GM12878 (cell line): ENCODE measurements around the gene PDCD2. TPM values are rescaled to one million over a fixed set of nuclear protein-coding genes. Genes with fewer than 3 reads are reported as not detected.
A peak's percentile ranks its signal among the peaks of the same experiment; 100 is the strongest.

Source experiments
- ESRRA ChIP-seq: IDR thresholded peaks from 2 replicates; pipeline ENCODE4 v1.6.1; 2012; ENCODE audit warnings: mild to moderate bottlenecking, low read length, improper control_type of control experiment
- FOXK2 ChIP-seq: fragments of 450-650 bp; IDR thresholded peaks from 2 replicates; pipeline ENCODE4 v1.6.1; 2017; ENCODE audit warnings: mild to moderate bottlenecking, moderate library complexity
- NBN ChIP-seq: fragments of 450-650 bp; IDR thresholded peaks from 2 replicates; pipeline ENCODE4 v1.6.1; 2016
- PAX5 ChIP-seq: IDR thresholded peaks from 2 replicates; pipeline ENCODE4 v1.6.1; 2011; ENCODE audit warnings: low read depth, low read length, borderline replicate concordance
- PAX8 ChIP-seq: fragments of 450-650 bp; IDR thresholded peaks from 2 replicates; pipeline ENCODE4 v1.6.1; 2017; ENCODE audit warnings: mild to moderate bottlenecking, moderate library complexity
- RAD51 ChIP-seq: fragments of 450-650 bp; IDR thresholded peaks from 2 replicates; pipeline ENCODE4 v1.6.1; 2016; ENCODE audit warnings: moderate library complexity, mild to moderate bottlenecking, inconsistent platforms
- RB1 ChIP-seq: fragments of 450-650 bp; formaldehyde crosslinking; IDR thresholded peaks from 2 replicates; pipeline ENCODE4 v1.6.1; 2017; ENCODE audit warnings: mild to moderate bottlenecking, borderline replicate concordance
- SIN3A ChIP-seq: IDR thresholded peaks from 2 replicates; pipeline ENCODE4 v1.6.1; 2012; ENCODE audit warnings: low read depth, low read length, improper control_type of control experiment
- SMARCA5 ChIP-seq: fragments of 450-650 bp; IDR thresholded peaks from 2 replicates; pipeline ENCODE4 v1.6.1; 2017; ENCODE audit warnings: mild to moderate bottlenecking
- SUPT20H ChIP-seq: IDR thresholded peaks from 2 replicates; pipeline ENCODE4 v1.6.1; 2011; ENCODE audit warnings: low read depth, mild to moderate bottlenecking, low read length, moderate library complexity, borderline replicate concordance; ENCODE audit not compliant: control insufficient read depth
- SUZ12 ChIP-seq: fragments of 200-600 bp; sonication (generic); IDR thresholded peaks from one replicate; pipeline ENCODE4 v1.6.1; 2018; ENCODE audit warnings: antibody characterized with exemption, mild to moderate bottlenecking; ENCODE audit not compliant: unreplicated experiment
- ZSCAN29 ChIP-seq: fragments of 450-650 bp; IDR thresholded peaks from 2 replicates; pipeline ENCODE4 v1.6.1; 2017; ENCODE audit warnings: mild to moderate bottlenecking, moderate library complexity
- polyA plus RNA-seq, 11 experiments: library from polyadenylated mRNA; depleted of rRNA in 4 of 11; unstranded in 6 of 11; stranded (reverse) in 5 of 11; fragments of >200 nt; fragmentation: Nextera tagmentation in 4 of 11; fragmentation: Illumina TruSeq in 1 of 11; extraction: Ambion mirVana in 4 of 11; extraction: Trizol in 1 of 11; gene quantifications; 1 replicate in 1 of 11; 2 replicates in 10 of 11; pipeline versions ENCODE4 v1.2.1 to v1.2.3, GENCODE V29; 2011 to 2016; ENCODE audit warnings: inconsistent platforms in 2 of 11, missing spikeins in 2 of 11, low read depth in 1 of 11
- total RNA-seq, 4 experiments: library from RNA; depleted of rRNA in 3 of 4; stranded (reverse); fragments of >200 nt in 3 of 4; fragmentation: Illumina TruSeq in 1 of 4; extraction: Trizol in 1 of 4; gene quantifications; 2 replicates each; pipeline versions ENCODE4 v1.2.1 to v1.2.3, GENCODE V29; 2013 to 2021
- TF ChIP-seq, protein P1 (sequence below): fragments of 450-650 bp; IDR thresholded peaks from 2 replicates; pipeline ENCODE4 v1.6.1; 2017; ENCODE audit warnings: low read depth, mild to moderate bottlenecking, moderate library complexity
- TF ChIP-seq, protein P2 (sequence below): IDR thresholded peaks from 2 replicates; pipeline ENCODE4 v1.6.1; 2011; ENCODE audit warnings: mild to moderate bottlenecking, low read depth, low read length, moderate library complexity; ENCODE audit not compliant: insufficient replicate concordance
- TF ChIP-seq, protein P3 (sequence below): IDR thresholded peaks from 2 replicates; pipeline ENCODE4 v1.6.1; 2012; ENCODE audit warnings: low read depth, low read length, improper control_type of control experiment
- TF ChIP-seq, protein P4 (sequence below): fragments of 450-650 bp; IDR thresholded peaks from 2 replicates; pipeline ENCODE4 v1.6.1; 2016; ENCODE audit warnings: mild to moderate bottlenecking, moderate library complexity, borderline replicate concordance
- TF ChIP-seq, protein P5 (sequence below): fragments of 450-650 bp; conservative IDR thresholded peaks from 2 replicates; pipeline ENCODE4 v1.6.1; 2017; ENCODE audit warnings: mild to moderate bottlenecking, moderate library complexity

Gene PDCD2
- total and polyA plus RNA-seq, 10 of the 15 experiments (the other 5 are each of a cell fraction or from before 2014, with no cell fraction given) = 27.4 to 154 (median 101) TPM

DNA sequence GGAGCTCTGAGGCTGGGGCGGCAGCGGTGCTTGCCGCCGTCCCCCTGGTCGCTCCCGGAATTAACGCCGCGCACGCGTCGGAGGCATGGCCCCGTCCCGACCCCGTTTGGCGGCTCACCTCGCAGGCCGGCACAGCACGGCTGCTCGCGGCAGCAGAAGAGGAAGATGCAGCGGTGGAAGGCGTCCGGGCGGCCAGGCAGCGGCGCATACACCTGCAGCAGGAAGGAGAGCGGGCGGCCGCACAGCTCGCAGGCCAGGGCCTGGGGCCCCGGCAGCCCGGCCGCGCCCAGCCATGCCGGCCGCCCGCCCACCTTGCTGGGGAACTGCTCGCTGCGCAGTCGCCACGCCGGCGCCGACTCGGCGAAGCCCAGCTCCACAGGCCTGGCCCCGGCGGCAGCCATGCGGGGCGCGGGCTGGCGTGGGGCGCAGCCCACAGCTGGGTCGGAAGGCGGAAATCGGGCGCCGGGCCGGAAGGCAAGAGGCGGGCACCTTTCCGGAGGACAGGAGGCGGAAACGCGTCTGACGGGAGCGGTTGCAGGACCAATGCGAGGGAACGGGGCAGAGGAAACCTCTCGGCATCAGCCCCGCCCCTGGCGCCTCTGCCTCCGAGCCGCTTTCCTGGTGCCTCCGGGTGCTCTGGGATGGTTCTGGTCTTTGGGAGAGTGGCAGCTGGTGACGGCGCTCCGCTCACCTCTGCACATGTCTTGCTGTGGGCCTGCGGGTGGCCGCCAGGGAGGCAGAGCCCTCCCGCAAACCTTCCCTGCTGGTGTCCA, at the start of gene PDCD2 (continued):
- TF ChIP-seq, protein P1, sequence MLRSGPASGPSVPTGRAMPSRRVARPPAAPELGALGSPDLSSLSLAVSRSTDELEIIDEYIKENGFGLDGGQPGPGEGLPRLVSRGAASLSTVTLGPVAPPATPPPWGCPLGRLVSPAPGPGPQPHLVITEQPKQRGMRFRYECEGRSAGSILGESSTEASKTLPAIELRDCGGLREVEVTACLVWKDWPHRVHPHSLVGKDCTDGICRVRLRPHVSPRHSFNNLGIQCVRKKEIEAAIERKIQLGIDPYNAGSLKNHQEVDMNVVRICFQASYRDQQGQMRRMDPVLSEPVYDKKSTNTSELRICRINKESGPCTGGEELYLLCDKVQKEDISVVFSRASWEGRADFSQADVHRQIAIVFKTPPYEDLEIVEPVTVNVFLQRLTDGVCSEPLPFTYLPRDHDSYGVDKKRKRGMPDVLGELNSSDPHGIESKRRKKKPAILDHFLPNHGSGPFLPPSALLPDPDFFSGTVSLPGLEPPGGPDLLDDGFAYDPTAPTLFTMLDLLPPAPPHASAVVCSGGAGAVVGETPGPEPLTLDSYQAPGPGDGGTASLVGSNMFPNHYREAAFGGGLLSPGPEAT = 0 out of 2 replicates have a peak, but pooled peaks have one; percentile 38
- TF ChIP-seq SMARCA5 (peak; percentile 84), ESRRA (no peak), RB1 (peak; percentile 94), RAD51 (no peak), SUPT20H (no peak), PAX8 (no peak), SUZ12 (no peak), ZSCAN29 (peak; percentile 69; the same call in 1 of the 2 replicates), PAX5 (peak; percentile 55; the same call in 1 of the 2 replicates), SIN3A (peak; percentile 73), FOXK2 (no peak), NBN (0 out of 2 replicates have a peak, but pooled peaks have one; percentile 34)
- TF ChIP-seq, protein P2, sequence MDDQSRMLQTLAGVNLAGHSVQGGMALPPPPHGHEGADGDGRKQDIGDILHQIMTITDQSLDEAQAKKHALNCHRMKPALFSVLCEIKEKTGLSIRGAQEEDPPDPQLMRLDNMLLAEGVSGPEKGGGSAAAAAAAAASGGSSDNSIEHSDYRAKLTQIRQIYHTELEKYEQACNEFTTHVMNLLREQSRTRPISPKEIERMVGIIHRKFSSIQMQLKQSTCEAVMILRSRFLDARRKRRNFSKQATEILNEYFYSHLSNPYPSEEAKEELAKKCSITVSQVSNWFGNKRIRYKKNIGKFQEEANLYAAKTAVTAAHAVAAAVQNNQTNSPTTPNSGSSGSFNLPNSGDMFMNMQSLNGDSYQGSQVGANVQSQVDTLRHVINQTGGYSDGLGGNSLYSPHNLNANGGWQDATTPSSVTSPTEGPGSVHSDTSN = no peak
- TF ChIP-seq, protein P3, sequence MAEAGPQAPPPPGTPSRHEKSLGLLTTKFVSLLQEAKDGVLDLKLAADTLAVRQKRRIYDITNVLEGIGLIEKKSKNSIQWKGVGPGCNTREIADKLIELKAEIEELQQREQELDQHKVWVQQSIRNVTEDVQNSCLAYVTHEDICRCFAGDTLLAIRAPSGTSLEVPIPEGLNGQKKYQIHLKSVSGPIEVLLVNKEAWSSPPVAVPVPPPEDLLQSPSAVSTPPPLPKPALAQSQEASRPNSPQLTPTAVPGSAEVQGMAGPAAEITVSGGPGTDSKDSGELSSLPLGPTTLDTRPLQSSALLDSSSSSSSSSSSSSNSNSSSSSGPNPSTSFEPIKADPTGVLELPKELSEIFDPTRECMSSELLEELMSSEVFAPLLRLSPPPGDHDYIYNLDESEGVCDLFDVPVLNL = no peak
- TF ChIP-seq, protein P4, sequence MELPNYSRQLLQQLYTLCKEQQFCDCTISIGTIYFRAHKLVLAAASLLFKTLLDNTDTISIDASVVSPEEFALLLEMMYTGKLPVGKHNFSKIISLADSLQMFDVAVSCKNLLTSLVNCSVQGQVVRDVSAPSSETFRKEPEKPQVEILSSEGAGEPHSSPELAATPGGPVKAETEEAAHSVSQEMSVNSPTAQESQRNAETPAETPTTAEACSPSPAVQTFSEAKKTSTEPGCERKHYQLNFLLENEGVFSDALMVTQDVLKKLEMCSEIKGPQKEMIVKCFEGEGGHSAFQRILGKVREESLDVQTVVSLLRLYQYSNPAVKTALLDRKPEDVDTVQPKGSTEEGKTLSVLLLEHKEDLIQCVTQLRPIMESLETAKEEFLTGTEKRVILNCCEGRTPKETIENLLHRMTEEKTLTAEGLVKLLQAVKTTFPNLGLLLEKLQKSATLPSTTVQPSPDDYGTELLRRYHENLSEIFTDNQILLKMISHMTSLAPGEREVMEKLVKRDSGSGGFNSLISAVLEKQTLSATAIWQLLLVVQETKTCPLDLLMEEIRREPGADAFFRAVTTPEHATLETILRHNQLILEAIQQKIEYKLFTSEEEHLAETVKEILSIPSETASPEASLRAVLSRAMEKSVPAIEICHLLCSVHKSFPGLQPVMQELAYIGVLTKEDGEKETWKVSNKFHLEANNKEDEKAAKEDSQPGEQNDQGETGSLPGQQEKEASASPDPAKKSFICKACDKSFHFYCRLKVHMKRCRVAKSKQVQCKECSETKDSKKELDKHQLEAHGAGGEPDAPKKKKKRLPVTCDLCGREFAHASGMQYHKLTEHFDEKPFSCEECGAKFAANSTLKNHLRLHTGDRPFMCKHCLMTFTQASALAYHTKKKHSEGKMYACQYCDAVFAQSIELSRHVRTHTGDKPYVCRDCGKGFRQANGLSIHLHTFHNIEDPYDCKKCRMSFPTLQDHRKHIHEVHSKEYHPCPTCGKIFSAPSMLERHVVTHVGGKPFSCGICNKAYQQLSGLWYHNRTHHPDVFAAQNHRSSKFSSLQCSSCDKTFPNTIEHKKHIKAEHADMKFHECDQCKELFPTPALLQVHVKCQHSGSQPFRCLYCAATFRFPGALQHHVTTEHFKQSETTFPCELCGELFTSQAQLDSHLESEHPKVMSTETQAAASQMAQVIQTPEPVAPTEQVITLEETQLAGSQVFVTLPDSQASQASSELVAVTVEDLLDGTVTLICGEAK = peak; percentile 91
- TF ChIP-seq, protein P5, sequence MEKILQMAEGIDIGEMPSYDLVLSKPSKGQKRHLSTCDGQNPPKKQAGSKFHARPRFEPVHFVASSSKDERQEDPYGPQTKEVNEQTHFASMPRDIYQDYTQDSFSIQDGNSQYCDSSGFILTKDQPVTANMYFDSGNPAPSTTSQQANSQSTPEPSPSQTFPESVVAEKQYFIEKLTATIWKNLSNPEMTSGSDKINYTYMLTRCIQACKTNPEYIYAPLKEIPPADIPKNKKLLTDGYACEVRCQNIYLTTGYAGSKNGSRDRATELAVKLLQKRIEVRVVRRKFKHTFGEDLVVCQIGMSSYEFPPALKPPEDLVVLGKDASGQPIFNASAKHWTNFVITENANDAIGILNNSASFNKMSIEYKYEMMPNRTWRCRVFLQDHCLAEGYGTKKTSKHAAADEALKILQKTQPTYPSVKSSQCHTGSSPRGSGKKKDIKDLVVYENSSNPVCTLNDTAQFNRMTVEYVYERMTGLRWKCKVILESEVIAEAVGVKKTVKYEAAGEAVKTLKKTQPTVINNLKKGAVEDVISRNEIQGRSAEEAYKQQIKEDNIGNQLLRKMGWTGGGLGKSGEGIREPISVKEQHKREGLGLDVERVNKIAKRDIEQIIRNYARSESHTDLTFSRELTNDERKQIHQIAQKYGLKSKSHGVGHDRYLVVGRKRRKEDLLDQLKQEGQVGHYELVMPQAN = peak; percentile 97
